ENCODE data around the gene CACNA1C.
A peak's percentile ranks its signal among the peaks of the same experiment; 100 is the strongest.

CACNA1C gene

GRCh38 chr12:2391740-2392331 is 339.0 kb downstream of the CACNA1C start:
- DNase-seq (ENCODE audit: low spot score) = no peak

GRCh38 chr12:2393016-2393415 is 340.2 kb downstream of the CACNA1C start:
- no peak for DNase-seq (ENCODE audit: low spot score)

GRCh38 chr12:2393996-2394395 is 341.2 kb downstream of the CACNA1C start:
- DNase-seq (ENCODE audit: low spot score) = no peak

DNA sequence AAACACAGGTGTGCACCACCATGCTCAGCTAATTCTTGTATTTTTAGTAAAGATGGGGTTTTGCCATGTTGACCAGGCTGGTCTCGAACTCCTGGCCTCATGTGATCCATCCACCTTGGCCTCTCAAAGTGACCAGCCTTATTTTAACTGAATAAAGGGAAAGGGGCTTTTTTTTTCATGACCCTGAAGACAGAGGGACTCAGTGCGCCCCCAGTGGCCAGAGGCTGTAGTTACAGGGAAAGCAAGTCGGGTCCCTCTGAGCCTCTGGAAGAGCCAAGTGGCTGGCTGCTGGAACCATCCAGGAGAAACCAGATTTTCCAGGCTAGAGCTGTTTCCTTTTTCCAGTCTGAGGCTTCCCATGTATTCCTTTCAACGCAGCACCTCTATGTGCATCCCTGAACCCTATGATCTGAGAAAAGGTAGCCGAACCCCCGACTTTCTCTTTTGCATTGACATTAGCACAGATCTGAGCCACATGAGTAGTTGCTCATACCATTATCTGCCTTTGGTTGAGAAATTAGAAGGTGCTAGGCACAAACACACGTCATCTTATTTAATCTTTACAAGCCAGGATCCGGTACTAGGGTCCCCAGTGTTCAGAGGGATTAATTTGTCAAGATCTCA is 342.7 kb downstream of the CACNA1C start:
- DNase-seq (ENCODE audit: low spot score) = peak; percentile 37

DNA sequence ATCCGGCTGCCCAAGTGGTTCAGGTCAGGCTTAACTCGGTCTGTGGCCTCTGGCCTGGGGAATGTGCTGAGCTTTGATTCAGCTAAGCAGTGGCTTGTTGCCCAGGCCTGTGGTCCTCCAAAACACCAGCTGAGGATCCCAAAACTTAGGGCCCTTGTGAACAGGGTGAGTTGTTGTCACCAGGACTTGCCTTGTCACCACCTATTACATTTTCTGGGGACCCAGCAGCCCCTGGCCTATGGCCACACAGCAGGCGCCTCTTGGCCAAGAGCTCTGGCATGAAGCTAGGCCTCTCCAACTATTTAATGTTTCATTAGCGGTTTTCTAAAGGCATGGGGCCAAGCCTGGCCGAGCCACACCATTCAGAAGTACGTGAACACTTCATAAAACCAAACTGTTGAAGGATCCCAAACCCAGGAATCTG is 343.7 kb downstream of the CACNA1C start:
- DNase-seq (ENCODE audit: low spot score) = no peak

DNA sequence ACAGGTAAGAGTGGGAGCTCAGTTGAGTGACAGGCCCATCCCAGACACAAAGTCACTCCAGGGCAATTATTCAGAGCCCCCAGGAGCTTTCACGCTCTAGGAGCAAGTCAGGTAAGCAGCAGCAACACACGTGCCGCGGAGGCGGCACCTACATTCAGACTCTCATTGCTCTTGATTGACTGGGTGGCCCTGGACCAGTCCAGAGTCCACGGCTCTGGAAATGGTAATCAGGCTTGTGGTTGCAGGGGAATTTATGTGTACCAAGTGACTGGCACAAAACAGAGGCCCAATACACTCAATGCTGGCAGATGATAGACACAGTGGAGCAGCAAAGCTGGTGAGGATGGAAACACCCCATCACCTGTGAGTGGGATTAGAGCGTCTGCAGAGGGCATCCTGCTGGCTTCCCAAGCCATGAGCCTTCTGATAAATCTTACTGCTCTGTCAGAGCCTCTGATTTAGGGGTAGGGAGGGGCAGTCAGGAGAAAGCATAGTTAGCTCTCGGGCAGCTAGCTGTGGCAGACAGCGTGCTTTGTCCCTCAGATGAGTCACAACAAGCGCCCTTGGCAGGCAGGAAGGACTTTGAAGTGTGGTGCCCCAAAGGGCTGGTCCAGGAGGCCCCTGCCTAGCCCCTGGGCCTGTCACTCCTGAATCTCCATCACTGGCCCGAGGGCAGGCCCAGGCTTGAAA is 344.7 kb downstream of the CACNA1C start:
- no peak for DNase-seq (ENCODE audit: low spot score)

DNA sequence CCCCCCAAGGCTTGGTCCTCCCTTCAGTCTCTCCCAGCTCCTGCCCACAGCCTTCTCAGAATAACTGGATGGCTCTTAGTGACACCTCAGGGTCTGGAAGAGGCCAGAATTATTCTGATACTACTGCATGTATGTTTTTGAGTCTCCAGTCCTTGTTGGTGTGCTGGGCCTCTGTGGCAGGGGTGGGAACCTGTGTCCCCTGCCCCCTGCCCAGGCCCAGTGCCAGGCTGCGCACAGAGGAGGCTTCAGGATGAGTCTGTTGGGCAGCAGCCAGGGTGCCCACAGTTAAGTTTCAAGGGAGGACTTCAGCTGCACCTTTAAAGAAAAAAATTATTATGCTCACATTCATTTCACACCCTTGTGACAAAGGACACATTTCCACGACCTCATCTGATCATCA is 348.3 kb downstream of the CACNA1C start:
- no peak for DNase-seq (ENCODE audit: low spot score)

- no peak for DNase-seq (ENCODE audit: low spot score)
Observed at GRCh38 chr12:2402073-2402579, 349.3 kb downstream of the CACNA1C start.

DNA sequence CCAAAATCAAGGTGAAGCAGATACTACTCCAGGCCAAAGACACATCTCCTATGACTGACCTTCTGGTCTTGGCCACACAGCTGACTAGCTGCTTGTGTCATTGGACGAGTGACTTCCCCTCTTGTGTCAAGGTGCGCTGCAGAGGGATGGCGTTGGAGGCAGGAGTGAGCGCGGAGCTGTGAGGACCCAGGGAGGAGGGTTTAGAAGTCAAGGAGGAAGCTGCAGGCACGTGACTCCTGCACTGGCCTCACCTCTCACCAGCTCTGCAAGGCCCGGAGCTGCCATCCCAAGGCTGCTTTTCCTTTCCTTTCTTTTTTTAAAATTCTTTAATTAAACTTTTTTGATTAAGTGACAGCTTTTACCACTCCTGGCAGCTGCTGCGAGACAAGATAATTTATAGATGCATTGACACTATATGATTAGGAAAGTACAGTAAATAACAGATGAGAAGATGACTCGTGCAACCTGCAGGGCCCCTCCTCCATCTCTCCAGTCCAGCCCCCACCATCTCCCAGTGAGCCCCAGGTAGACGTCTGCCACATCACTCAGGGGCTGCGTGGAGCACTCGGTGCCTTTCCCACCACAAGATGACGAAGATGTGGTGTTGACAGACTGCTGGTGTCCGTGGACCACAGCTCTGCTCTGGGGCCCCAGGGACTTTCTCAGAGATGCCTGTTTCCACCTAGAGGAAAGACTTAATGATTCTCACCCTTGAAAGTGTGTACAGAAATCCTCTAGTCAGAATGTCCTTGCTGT is 350.6 kb downstream of the CACNA1C start:
- DNase-seq (ENCODE audit: low spot score) = no peak

- no peak for DNase-seq (ENCODE audit: low spot score)
Observed at GRCh38 chr12:2405039-2405438, 352.3 kb downstream of the CACNA1C start.

- no peak for DNase-seq (ENCODE audit: low spot score)
Observed at GRCh38 chr12:2406903-2407302, 354.1 kb downstream of the CACNA1C start.

DNA sequence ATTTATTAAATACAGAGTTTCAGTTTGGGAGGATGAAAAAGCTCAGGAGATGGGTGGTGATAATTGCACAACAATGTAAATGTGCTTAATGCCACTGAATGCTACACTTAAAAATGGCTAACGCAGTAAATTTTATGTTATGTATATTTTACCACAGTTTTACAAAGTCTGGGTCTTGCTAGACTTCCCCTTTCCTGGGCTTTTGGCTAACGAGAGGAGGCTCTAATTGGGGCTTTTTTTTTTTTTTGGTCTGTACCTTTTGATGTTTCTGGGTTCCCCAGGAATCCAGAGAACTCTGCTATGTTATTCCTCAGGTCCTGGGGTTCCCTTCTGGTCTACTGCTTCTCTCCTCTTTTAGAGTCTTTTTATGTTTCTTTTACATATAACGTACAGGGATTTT is 355.5 kb downstream of the CACNA1C start:
- DNase-seq (ENCODE audit: low spot score) = no peak

GRCh38 chr12:2409656-2410265 is 357.0 kb downstream of the CACNA1C start:
- no peak for DNase-seq (ENCODE audit: low spot score)

- DNase-seq (ENCODE audit: low spot score) = no peak
Observed at GRCh38 chr12:2410496-2410895, 357.7 kb downstream of the CACNA1C start.

- no peak for DNase-seq (ENCODE audit: low spot score)
Observed at GRCh38 chr12:2411011-2411410, 358.2 kb downstream of the CACNA1C start.

DNA sequence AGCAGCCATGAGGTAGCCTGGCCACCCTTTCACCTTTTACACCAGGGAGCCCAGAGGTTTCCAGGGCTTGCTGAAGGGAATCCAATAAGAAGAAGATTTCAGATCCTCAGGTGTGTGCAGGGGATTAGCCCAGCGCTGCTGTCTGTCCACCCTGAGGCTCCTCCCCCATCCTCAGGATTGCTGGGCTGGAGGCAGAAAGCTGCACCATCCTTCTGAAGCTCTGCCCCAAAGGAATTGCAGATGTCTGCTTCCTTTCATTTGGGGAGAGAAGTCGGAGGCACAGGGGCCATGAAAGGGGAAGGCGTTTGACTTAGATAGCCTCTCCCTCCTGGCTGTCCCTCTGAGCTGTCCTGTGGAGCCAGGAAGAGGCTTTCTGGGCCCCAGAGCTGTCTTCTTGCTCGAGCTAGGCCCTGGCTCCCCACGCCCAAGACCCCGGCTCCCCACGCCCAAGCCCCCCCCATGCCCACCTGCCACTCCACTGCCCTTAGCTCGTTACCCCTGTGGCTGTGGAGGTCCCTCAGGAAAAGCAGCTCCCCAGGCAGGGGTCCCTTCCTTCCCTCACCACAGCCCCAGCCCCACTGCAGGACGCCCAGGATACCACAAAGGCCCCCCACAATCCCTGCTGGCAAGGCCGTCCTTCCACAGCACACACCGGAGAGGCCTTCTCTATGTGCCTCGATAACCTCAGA is 359.0 kb downstream of the CACNA1C start:
- DNase-seq (ENCODE audit: low spot score) = no peak

- DNase-seq (ENCODE audit: low spot score) = no peak
Observed at GRCh38 chr12:2412305-2412643, 359.5 kb downstream of the CACNA1C start.

DNA sequence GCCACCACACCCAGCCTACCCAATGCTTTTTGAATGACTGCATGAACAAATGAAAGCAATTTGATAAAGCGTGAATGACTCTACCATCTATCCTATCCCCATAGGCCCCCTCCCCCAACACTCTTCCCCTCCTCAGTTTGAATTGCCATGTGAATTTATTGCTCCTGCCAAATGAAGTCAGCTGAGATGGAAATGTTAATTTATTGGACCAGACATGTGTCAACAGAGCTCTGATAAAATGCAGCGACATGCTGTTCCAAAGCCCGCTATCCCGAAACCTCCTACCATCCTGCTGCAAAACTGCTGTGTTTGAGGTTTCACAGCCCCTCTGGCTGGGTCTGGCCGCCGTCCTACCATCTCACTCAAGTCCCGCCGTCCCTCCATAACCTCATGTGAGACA is 360.5 kb downstream of the CACNA1C start:
- no peak for DNase-seq (ENCODE audit: low spot score)

- no peak for DNase-seq (ENCODE audit: low spot score)
Observed at GRCh38 chr12:2413999-2414792, 361.4 kb downstream of the CACNA1C start.

- DNase-seq (ENCODE audit: low spot score) = no peak
Observed at GRCh38 chr12:2414810-2415567, 362.2 kb downstream of the CACNA1C start.
